Globus pallidus (tissue), 1 donor: Measurements from ENCODE around the gene B3GNT7.
"Not testable (repeated sequence)": the region's sequence is repeated elsewhere in the genome, so short reads cannot be mapped to it uniquely, and the experiment has no call there.

Source experiments
- DNase-seq: peaks from one replicate; pipeline ENCODE4 v3.0.0-alpha.2; 2015; ENCODE audit warnings: low spot score

The B3GNT7 gene

GRCh38 chr2:231425811-231426703 is 30.5 kb downstream of the B3GNT7 start:
- no peak for DNase-seq

GRCh38 chr2:231427116-231427515 is 31.6 kb downstream of the B3GNT7 start:
- DNase-seq: no peak

GRCh38 chr2:231429152-231429551 is 33.6 kb downstream of the B3GNT7 start:
- no peak for DNase-seq

- DNase-seq: no peak
Observed at GRCh38 chr2:231429901-231430300, 34.4 kb downstream of the B3GNT7 start.

GRCh38 chr2:231430437-231430836 is 34.9 kb downstream of the B3GNT7 start:
- not testable (repeated sequence) for DNase-seq

GRCh38 chr2:231431606-231432005 is 36.1 kb downstream of the B3GNT7 start:
- DNase-seq: no peak

GRCh38 chr2:231433990-231434389 is 38.5 kb downstream of the B3GNT7 start:
- DNase-seq: no peak

- no peak for DNase-seq
Observed at GRCh38 chr2:231436957-231437356, 41.4 kb downstream of the B3GNT7 start.

- no peak for DNase-seq
Observed at GRCh38 chr2:231449503-231450054, 54.1 kb downstream of the B3GNT7 start.

GRCh38 chr2:231450548-231450989 is 55.1 kb downstream of the B3GNT7 start:
- no peak for DNase-seq
